B cell (primary cell): ENCODE results near the gene BPIFB3. TPM values are rescaled to one million over a fixed set of nuclear protein-coding genes. Genes with fewer than 3 reads are reported as not detected.
"Not testable (repeated sequence)": the region's sequence is repeated elsewhere in the genome, so short reads cannot be mapped to it uniquely, and the experiment has no call there.

ENCODE experiments used
- ATAC-seq: fragments of 200-7000 bp; cut with Tn5 transposase; one replicate; pipeline ENCODE4 v1.10.0; 2021; ENCODE audit warnings: low read depth, mild to moderate bottlenecking, moderate number of reproducible peaks, moderate library complexity
- CTCF ChIA-PET: fragments of 350-600 bp; sonication (Branson Sonifier 250); formaldehyde crosslinking; loops from one replicate; lab custom pipeline; 2021; ENCODE audit warnings: antibody characterized with exemption, inconsistent platforms; lab: Charles Lee
- POLR2A ChIA-PET: fragments of 350-600 bp; sonication (Branson Sonifier 250); formaldehyde crosslinking; loops from one replicate; lab custom pipeline; 2021; ENCODE audit warnings: antibody characterized with exemption; lab: Charles Lee
- DNase-seq: peaks from one replicate; pipeline ENCODE4 v3.0.0; 2013
- H2AFZ ChIP-seq: 2 replicates; pipeline ENCODE4 v1.6.1; 2012; ENCODE audit warnings: mild to moderate bottlenecking, low read depth, low read length; ENCODE audit not compliant: insufficient read depth, poor library complexity, severe bottlenecking
- H3K27ac ChIP-seq, 2 donors: 1 replicate in 1 of 2; 2 replicates in 1 of 2; pipeline ENCODE4 v1.5.1; 2012 to 2013; ENCODE audit warnings: low read length in 2 of 2, mild to moderate bottlenecking in 2 of 2, moderate library complexity in 1 of 2
- H3K27me3 ChIP-seq, 4 experiments: fragments of 200-600 bp in 1 of 4; sonication (generic) in 1 of 4; replicated peaks in 1 of 4; 1 replicate in 2 of 4; 2 replicates in 2 of 4; pipeline versions ENCODE4 v1.6.1 to v1.7.0; 2013 to 2016; ENCODE audit warnings: low read length in 3 of 4, mild to moderate bottlenecking in 2 of 4, mixed read lengths in 1 of 4, moderate library complexity in 1 of 4; ENCODE audit not compliant: insufficient read depth in 4 of 4, control insufficient read depth in 3 of 4; ENCODE audit errors: control extremely low read depth in 1 of 4
- H3K36me3 ChIP-seq, 2 experiments: replicated peaks in 1 of 2; 1 replicate in 1 of 2; 2 replicates in 1 of 2; pipeline versions ENCODE4 v1.6.1 to v1.7.1; 2013; ENCODE audit warnings: low read length in 1 of 2; ENCODE audit not compliant: insufficient read depth in 2 of 2, control insufficient read depth in 1 of 2; ENCODE audit errors: control extremely low read depth in 1 of 2, extremely low read depth in 1 of 2
- H3K4me1 ChIP-seq, 2 donors: fragments of 200-600 bp in 1 of 2; sonication (generic) in 1 of 2; 1 replicate in 1 of 2; 2 replicates in 1 of 2; pipeline versions ENCODE4 v1.5.1 to v1.6.1; 2013 to 2017; ENCODE audit warnings: low read length in 2 of 2; ENCODE audit not compliant: control insufficient read depth in 2 of 2, insufficient read depth in 2 of 2
- H3K4me2 ChIP-seq: replicated peaks from 2 replicates; pipeline ENCODE3; 2012; ENCODE audit warnings: mild to moderate bottlenecking, low read depth, low read length; ENCODE audit not compliant: poor library complexity, severe bottlenecking
- H3K4me3 ChIP-seq, 5 experiments: fragments of 200-600 bp in 1 of 5; sonication (generic) in 1 of 5; 1 replicate in 3 of 5; 2 replicates in 2 of 5; pipeline versions ENCODE4 v1.5.1 to v1.7.0; 2011 to 2016; ENCODE audit warnings: low read length in 4 of 5, mild to moderate bottlenecking in 4 of 5, low read depth in 2 of 5, control low read depth in 1 of 5, moderate library complexity in 1 of 5; ENCODE audit not compliant: insufficient read depth in 1 of 5; ENCODE audit errors: control extremely low read depth in 1 of 5, extremely low read depth in 1 of 5
- H3K79me2 ChIP-seq: fragments of 200-600 bp; sonication (generic); one replicate; pipeline ENCODE4 v1.6.0; 2016; ENCODE audit warnings: low read length; ENCODE audit not compliant: control insufficient read depth, insufficient read depth
- H3K9ac ChIP-seq: fragments of 200-600 bp; sonication (generic); 2 replicates; pipeline ENCODE4 v1.6.1; 2017; ENCODE audit warnings: mild to moderate bottlenecking, low read length, moderate library complexity
- H3K9me3 ChIP-seq, 3 donors: one replicate each; pipeline versions ENCODE4 v1.6.1 to v1.7.1; 2013; ENCODE audit warnings: low read length in 2 of 3; ENCODE audit not compliant: control insufficient read depth in 2 of 3, insufficient read depth in 1 of 3; ENCODE audit errors: control extremely low read depth in 1 of 3
- H4K20me1 ChIP-seq: 2 replicates; pipeline ENCODE4 v1.6.0; 2012; ENCODE audit warnings: mild to moderate bottlenecking, low read length; ENCODE audit not compliant: insufficient read depth, control insufficient read depth, poor library complexity, severe bottlenecking
- H3K27ac Mint-ChIP-seq: one replicate; pipeline ENCODE4 v1.8.0; 2021; ENCODE audit warnings: mixed read lengths
- H3K27me3 Mint-ChIP-seq: one replicate; pipeline ENCODE4 v1.8.0; 2021; ENCODE audit warnings: mixed read lengths
- H3K4me1 Mint-ChIP-seq: one replicate; pipeline ENCODE4 v1.8.0; 2021; ENCODE audit warnings: mixed read lengths
- H3K4me3 Mint-ChIP-seq: one replicate; pipeline ENCODE4 v1.8.0; 2021; ENCODE audit warnings: mixed read lengths
- H3K9me3 Mint-ChIP-seq: one replicate; pipeline ENCODE4 v1.8.0; 2022; ENCODE audit warnings: mixed read lengths; ENCODE audit not compliant: insufficient read depth
- EZH2 ChIP-seq: IDR thresholded peaks from 2 replicates; pipeline ENCODE4 v1.6.1; 2012; ENCODE audit warnings: borderline replicate concordance, low read depth, mild to moderate bottlenecking, moderate library complexity, low read length; ENCODE audit not compliant: insufficient read depth, poor library complexity, severe bottlenecking
- WGBS: methylation state at CpG from one replicate; pipeline ENCODE4 v1.1.5; 2013; ENCODE audit warnings: missing lambda C conversion rate; ENCODE audit not compliant: insufficient coverage; 5-methylcytosine and 5-hydroxymethylcytosine counted together
- intact Hi-C: fragments of 100-400 bp; cut with micrococcal nuclease; formaldehyde crosslinking; loops from one replicate; pipeline ENCODE4 v1.10.0; 2022
- polyA plus RNA-seq: library from polyadenylated mRNA; depleted of rRNA; stranded (reverse); fragments of >200 nt; gene quantifications from 2 replicates; pipeline ENCODE4 v1.2.3, GENCODE V29; 2012
- total RNA-seq, 2 donors: library from RNA; stranded (reverse); fragments of 120-200 nt in 1 of 2; gene quantifications; 1 replicate in 1 of 2; 2 replicates in 1 of 2; pipeline versions ENCODE4 v1.2.3 to v1.2.4, GENCODE V29; 2013 to 2022
- TF ChIP-seq, protein P1 (sequence below): fragments of 200-600 bp; IDR thresholded peaks from one replicate; pipeline ENCODE4 v1.8.0; 2022; ENCODE audit warnings: antibody characterized with exemption, mild to moderate bottlenecking

Gene BPIFB3
- total and polyA plus RNA-seq, 2 donors (not counting 1 experiment from before 2014, with no cell fraction given), result not detected

DNA sequence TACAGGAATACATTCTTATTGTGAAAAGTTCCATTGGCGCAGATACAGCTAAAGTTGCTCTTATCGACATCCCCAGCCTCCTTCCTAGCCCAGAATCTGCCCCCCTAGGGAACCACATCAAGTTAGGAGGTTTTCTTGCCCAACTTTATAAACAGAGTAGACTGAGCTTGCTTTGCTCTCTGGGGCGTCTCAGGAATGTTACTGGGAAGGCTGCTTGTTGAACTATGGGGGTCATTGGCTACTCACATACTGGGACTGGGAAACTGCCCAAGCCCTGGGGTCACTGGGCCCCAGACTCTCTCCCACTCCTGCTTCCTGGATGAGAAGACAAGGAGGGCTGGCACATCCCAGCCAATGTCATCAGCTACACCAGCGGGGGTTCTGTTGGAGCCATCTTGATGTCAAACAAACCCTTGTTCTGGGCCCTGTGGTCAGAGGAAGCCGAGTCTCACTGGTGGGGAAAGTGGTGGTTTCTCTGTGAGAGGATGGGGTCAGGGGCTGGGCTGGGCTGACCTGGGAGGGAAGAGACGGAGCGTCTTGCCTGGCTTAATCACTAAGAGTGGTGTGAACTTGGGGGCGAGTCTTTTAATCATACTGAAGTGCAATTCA, 51.7 kb downstream of the BPIFB3 start:
- Histone ChIP-seq H3K4me1 (no peaks in the 10 kb centered on the region), H3K27ac (no peak overlapping the region), H4K20me1 (no peaks in the 10 kb centered on the region), H3K27me3 (no peaks in the 10 kb centered on the region), H3K9me3 (no peaks in the 10 kb centered on the region), H3K36me3 (no peaks in the 10 kb centered on the region), H2AFZ (no peak overlapping the region), H3K9ac (no peak overlapping the region), H3K79me2 (no peaks in the 10 kb centered on the region), H3K4me2 (no peak overlapping the region), H3K4me3 (no peak overlapping the region)
- Mint-ChIP-seq H3K4me1 (no peaks in the 10 kb centered on the region), H3K4me3 (no peak overlapping the region), H3K27ac (no peak overlapping the region), H3K9me3 (no peaks in the 10 kb centered on the region), H3K27me3 (peaks cover 3% of the 10 kb centered on the region)
- DNase-seq (no peak), ATAC-seq (no peak)
- intact Hi-C loops, result no loop called here
- TF ChIP-seq EZH2, result no peak
- TF ChIP-seq, protein P1, sequence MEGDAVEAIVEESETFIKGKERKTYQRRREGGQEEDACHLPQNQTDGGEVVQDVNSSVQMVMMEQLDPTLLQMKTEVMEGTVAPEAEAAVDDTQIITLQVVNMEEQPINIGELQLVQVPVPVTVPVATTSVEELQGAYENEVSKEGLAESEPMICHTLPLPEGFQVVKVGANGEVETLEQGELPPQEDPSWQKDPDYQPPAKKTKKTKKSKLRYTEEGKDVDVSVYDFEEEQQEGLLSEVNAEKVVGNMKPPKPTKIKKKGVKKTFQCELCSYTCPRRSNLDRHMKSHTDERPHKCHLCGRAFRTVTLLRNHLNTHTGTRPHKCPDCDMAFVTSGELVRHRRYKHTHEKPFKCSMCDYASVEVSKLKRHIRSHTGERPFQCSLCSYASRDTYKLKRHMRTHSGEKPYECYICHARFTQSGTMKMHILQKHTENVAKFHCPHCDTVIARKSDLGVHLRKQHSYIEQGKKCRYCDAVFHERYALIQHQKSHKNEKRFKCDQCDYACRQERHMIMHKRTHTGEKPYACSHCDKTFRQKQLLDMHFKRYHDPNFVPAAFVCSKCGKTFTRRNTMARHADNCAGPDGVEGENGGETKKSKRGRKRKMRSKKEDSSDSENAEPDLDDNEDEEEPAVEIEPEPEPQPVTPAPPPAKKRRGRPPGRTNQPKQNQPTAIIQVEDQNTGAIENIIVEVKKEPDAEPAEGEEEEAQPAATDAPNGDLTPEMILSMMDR, result no peak
- ChIA-PET CTCF (no interaction called here), POLR2A (no interaction called here)
- 94% methylated on average over 7 of the region's 8 CpGs for WGBS

DNA sequence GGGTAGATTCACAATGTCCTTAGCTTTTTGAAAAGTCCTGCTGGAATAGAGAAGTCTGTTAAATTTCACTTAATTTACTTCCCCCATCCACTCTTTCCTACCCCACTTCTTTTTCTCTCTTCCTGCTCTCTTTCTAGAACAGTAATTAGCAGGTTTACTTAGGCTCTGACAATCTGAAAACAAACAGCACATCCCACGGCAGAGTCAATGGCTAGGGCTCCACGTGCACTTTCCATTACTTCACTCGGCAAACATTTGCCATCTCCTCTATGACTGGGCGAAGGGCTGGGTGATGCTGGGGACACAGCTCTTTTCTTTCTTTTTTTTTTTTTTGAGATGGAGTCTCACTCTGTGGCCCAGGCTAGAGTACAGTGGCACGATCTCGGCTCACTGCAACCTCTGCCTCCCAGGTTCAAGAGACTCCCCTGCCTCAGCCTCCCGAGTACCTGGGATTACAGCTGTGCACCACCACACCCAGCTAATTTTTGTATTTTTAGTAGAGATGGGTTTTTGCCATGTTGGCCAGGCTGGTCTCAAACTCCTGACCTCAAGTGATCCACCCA, 52.4 kb downstream of the BPIFB3 start:
- H4K20me1 ChIP-seq, H3K36me3 ChIP-seq, H3K27me3 Mint-ChIP-seq, H2AFZ ChIP-seq, H3K9me3 Mint-ChIP-seq, H3K4me2 ChIP-seq, H3K27me3 ChIP-seq, H3K79me2 ChIP-seq, CTCF ChIA-PET, H3K4me3 ChIP-seq, ATAC-seq, intact Hi-C loops, H3K27ac ChIP-seq, H3K4me3 Mint-ChIP-seq, POLR2A ChIA-PET, H3K9ac ChIP-seq, DNase-seq, H3K4me1 Mint-ChIP-seq, H3K4me1 ChIP-seq, H3K27ac Mint-ChIP-seq, H3K9me3 ChIP-seq: not testable (repeated sequence)
- WGBS, result 83% methylated on average over 4 of the region's 7 CpGs
